B cell (primary cell): ENCODE results near the gene RAD50.

ENCODE experiments used
- CTCF ChIP-seq: fragments of 200-600 bp; IDR thresholded peaks from one replicate; pipeline ENCODE4 v1.8.0; 2022; ENCODE audit warnings: antibody characterized with exemption, mild to moderate bottlenecking
- EZH2 ChIP-seq: IDR thresholded peaks from 2 replicates; pipeline ENCODE4 v1.6.1; 2012; ENCODE audit warnings: borderline replicate concordance, low read depth, mild to moderate bottlenecking, moderate library complexity, low read length; ENCODE audit not compliant: insufficient read depth, poor library complexity, severe bottlenecking

DNA sequence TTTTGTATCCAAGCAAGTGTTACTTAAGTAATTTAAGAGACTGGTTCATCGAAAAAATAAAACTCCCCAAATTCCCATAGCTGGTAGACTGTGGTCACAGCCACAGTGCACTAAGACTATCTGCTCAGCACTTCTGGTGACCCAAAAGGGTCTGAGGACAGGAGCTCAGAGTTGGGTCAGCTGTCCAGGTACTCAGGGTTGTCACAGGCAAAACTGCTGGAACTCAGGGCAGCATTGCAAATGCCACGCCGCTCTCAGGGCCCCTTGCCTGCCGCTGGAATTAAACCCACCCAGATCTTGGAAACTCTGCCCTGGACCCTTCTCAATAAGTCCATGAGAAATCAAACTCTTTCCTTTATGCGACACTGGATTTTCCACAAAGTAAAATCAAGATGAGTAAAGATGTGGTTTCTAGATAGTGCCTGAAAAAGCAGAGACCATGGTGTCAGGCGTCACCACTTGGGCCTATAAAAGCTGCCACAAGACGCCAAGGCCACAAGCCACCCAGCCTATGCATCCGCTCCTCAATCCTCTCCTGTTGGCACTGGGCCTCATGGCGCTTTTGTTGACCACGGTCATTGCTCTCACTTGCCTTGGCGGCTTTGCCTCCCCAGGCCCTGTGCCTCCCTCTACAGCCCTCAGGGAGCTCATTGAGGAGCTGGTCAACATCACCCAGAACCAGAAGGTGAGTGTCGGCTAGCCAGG lies 101.1 kb downstream of the RAD50 start, which contains the start of gene IL13:
- no peak for TF ChIP-seq CTCF
- TF ChIP-seq EZH2 = no peak
